ENCODE results near the gene ZCCHC3.

ZCCHC3 gene

GRCh38 chr20:348972-349841 is 51.8 kb downstream of the ZCCHC3 start:
- DNase-seq (ENCODE audit: insufficient read length, low spot score) (no peak), FAIRE-seq (no peak)
- no peak for TF ChIP-seq SPI1 (IDR thresholded peaks at IDR 0.05; ENCODE audit: low read depth, low read length)
- no peak for TF ChIP-seq POLR2A (IDR thresholded peaks at IDR 0.05; ENCODE audit: low read depth, low read length)
- TF ChIP-seq PAX5 (IDR thresholded peaks at IDR 0.05; ENCODE audit: insufficient read depth, low read length, severe bottlenecking): no peak
- no peak for TF ChIP-seq TAF1 (IDR thresholded peaks at IDR 0.05; ENCODE audit: low read depth, low read length)

All from GM12891 (cell line).